ENCODE measurements around the gene TRAPPC11. TPM values are rescaled to one million over a fixed set of nuclear protein-coding genes. Genes with fewer than 3 reads are reported as not detected.
"Not testable (repeated sequence)": the region's sequence is repeated elsewhere in the genome, so short reads cannot be mapped to it uniquely, and the experiment has no call there.

TRAPPC11 gene
- polyA plus RNA-seq (ENCODE audit: insufficient read depth in 1 of 5, insufficient read length in 5 of 5, low replicate concordance in 1 of 5) = 10 to 100 TPM; 34.4 to 59.7 (median 50.5) TPM
- long read RNA-seq, donor 1, full-length matches to known transcripts = 3 of 12 reads
- long read RNA-seq, donor 1, partial matches to known transcripts = 9 of 12 reads
- long read RNA-seq, donor 1, other reads (novel, unspliced or antisense) = 0 of 12 reads
- long read RNA-seq, donor 2, full-length matches to known transcripts = 2 of 2 reads
- long read RNA-seq, donor 2, partial matches to known transcripts = 0 of 2 reads
- long read RNA-seq, donor 2, other reads (novel, unspliced or antisense) = 0 of 2 reads
- long read RNA-seq, donor 3, full-length matches to known transcripts = 6 of 6 reads
- long read RNA-seq, donor 3, partial matches to known transcripts = 0 of 6 reads
- long read RNA-seq, donor 3, other reads (novel, unspliced or antisense) = 0 of 6 reads
- long read RNA-seq, donor 4, partial matches to known transcripts = 0 of 1 reads
- long read RNA-seq, donor 4, other reads (novel, unspliced or antisense) = 0 of 1 reads
- long read RNA-seq, donor 5, full-length matches to known transcripts = 1 of 1 reads
- long read RNA-seq, donor 5, partial matches to known transcripts = 0 of 1 reads
- long read RNA-seq, donor 5, other reads (novel, unspliced or antisense) = 0 of 1 reads
- long read RNA-seq, donor 6, full-length matches to known transcripts = 2 of 2 reads
- long read RNA-seq, donor 6, partial matches to known transcripts = 0 of 2 reads
- long read RNA-seq, donor 6, other reads (novel, unspliced or antisense) = 0 of 2 reads
- long read RNA-seq, donor 7, full-length matches to known transcripts = 1 of 1 reads
- long read RNA-seq, donor 7, partial matches to known transcripts = 0 of 1 reads
- long read RNA-seq, donor 7, other reads (novel, unspliced or antisense) = 0 of 1 reads
- long read RNA-seq, donor 8, full-length matches to known transcripts = 2 of 2 reads
- long read RNA-seq, donor 8, partial matches to known transcripts = 0 of 2 reads
- long read RNA-seq, donor 8, other reads (novel, unspliced or antisense) = 0 of 2 reads

- DNase-seq = peak; percentile 98 to 99
Observed at GRCh38 chr4:183659029-183659871, at the start of gene TRAPPC11, which contains the start of gene RWDD4. TRAPPC11 (plus strand) TSS chr4:183659293; CDS start chr4:183663868, 4,575 bp downstream. RWDD4 (minus strand) TSS chr4:183659185; CDS start chr4:183658952, 233 bp downstream.

GRCh38 chr4:183610033-183610432, 49.1 kb upstream of the TRAPPC11 start:
- no peak for DNase-seq

- no peak for DNase-seq
Observed at GRCh38 chr4:183610613-183611012, 48.5 kb upstream of the TRAPPC11 start.

GRCh38 chr4:183611210-183611830, 47.8 kb upstream of the TRAPPC11 start:
- no peak for DNase-seq

GRCh38 chr4:183612329-183613250, 46.5 kb upstream of the TRAPPC11 start:
- no peak for DNase-seq

- DNase-seq = no peak
Observed at GRCh38 chr4:183617075-183617474, 42.0 kb upstream of the TRAPPC11 start.

- DNase-seq = peak; percentile 20 to 33
Observed at GRCh38 chr4:183618681-183619080, 40.4 kb upstream of the TRAPPC11 start.

GRCh38 chr4:183620421-183620820, 38.7 kb upstream of the TRAPPC11 start:
- no peak for DNase-seq

- DNase-seq = no peak
Observed at GRCh38 chr4:183621875-183622274, 37.2 kb upstream of the TRAPPC11 start.

GRCh38 chr4:183624548-183624947, 34.5 kb upstream of the TRAPPC11 start:
- DNase-seq = no peak

- no peak for DNase-seq
Observed at GRCh38 chr4:183626168-183626567, 32.9 kb upstream of the TRAPPC11 start.

GRCh38 chr4:183627286-183627685, 31.8 kb upstream of the TRAPPC11 start:
- not testable (repeated sequence) for DNase-seq

- no peak for DNase-seq
Observed at GRCh38 chr4:183627979-183628588, 31.0 kb upstream of the TRAPPC11 start.

- no peak for DNase-seq
Observed at GRCh38 chr4:183631577-183632198, 27.4 kb upstream of the TRAPPC11 start.

- no peak for DNase-seq
Observed at GRCh38 chr4:183632689-183633088, 26.4 kb upstream of the TRAPPC11 start.

- no peak for DNase-seq
Observed at GRCh38 chr4:183633476-183634400, 25.4 kb upstream of the TRAPPC11 start.

GRCh38 chr4:183635321-183635720, 23.8 kb upstream of the TRAPPC11 start:
- peak in 1 of 2 donors; percentile 34 for DNase-seq

Measured in right lung (tissue), 10 donors.